Ishikawa (cell line): ENCODE measurements around the gene ZNF850.

Experiments used
- CEBPB ChIP-seq: IDR thresholded peaks from 2 replicates; pipeline ENCODE4 v1.6.1; 2012
- CREB1 ChIP-seq: IDR thresholded peaks from 2 replicates; pipeline ENCODE4 v1.6.1; 2012; ENCODE audit warnings: low read depth
- EGR1 ChIP-seq: IDR thresholded peaks from 2 replicates; pipeline ENCODE4 v1.6.1; 2012
- EP300 ChIP-seq: IDR thresholded peaks from 2 replicates; pipeline ENCODE4 v1.6.1; 2012; ENCODE audit warnings: borderline replicate concordance
- FOXM1 ChIP-seq: IDR thresholded peaks from 2 replicates; pipeline ENCODE4 v1.6.1; 2012; ENCODE audit warnings: low read depth, borderline replicate concordance
- NFIC ChIP-seq: IDR thresholded peaks from 2 replicates; pipeline ENCODE4 v1.6.1; 2012
- RAD21 ChIP-seq: IDR thresholded peaks from 2 replicates; pipeline ENCODE4 v1.6.1; 2012; ENCODE audit warnings: low read depth
- TAF1 ChIP-seq: IDR thresholded peaks from 2 replicates; pipeline ENCODE4 v1.6.1; 2012; ENCODE audit warnings: low read depth, mild to moderate bottlenecking
- TCF12 ChIP-seq: IDR thresholded peaks from 2 replicates; pipeline ENCODE4 v1.6.1; 2012; ENCODE audit warnings: low read depth
- TEAD4 ChIP-seq: IDR thresholded peaks from 2 replicates; pipeline ENCODE4 v1.6.1; 2012
- YY1 ChIP-seq: IDR thresholded peaks from 2 replicates; pipeline ENCODE4 v1.6.1; 2012; ENCODE audit warnings: low read depth
- ZBTB7A ChIP-seq: IDR thresholded peaks from 2 replicates; pipeline ENCODE4 v1.6.1; 2012; ENCODE audit warnings: low read depth
- TF ChIP-seq, protein P1 (sequence below): IDR thresholded peaks from 2 replicates; pipeline ENCODE4 v1.6.1; 2012
- TF ChIP-seq, protein P2 (sequence below): IDR thresholded peaks from 2 replicates; pipeline ENCODE4 v1.6.1; 2012
- TF ChIP-seq, protein P3 (sequence below): IDR thresholded peaks from 2 replicates; pipeline ENCODE4 v1.6.1; 2012; ENCODE audit warnings: low read depth, mild to moderate bottlenecking

Gene ZNF850

DNA sequence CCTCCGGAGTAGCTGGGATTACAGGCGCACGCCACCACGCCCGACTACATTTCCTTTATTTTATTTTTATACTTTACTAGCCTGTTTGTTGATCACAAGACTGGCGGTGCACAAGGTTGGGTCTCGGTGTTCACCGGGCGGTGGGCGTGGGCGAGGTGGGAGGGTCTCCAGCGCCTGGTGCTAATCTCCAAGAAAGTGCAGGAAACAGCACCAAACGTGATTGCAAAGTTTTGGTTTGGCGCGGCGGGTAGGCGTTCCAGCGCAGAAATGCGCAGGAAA, 24.0 kb upstream of the ZNF850 start:
- TF ChIP-seq TAF1 (no peak), CEBPB (no peak), RAD21 (no peak), YY1 (no peak), TEAD4 (no peak), ZBTB7A (no peak)
- TF ChIP-seq, protein P1, sequence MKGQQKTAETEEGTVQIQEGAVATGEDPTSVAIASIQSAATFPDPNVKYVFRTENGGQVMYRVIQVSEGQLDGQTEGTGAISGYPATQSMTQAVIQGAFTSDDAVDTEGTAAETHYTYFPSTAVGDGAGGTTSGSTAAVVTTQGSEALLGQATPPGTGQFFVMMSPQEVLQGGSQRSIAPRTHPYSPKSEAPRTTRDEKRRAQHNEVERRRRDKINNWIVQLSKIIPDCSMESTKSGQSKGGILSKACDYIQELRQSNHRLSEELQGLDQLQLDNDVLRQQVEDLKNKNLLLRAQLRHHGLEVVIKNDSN: no peak
- TF ChIP-seq, protein P2, sequence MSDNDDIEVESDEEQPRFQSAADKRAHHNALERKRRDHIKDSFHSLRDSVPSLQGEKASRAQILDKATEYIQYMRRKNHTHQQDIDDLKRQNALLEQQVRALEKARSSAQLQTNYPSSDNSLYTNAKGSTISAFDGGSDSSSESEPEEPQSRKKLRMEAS: no peak

DNA sequence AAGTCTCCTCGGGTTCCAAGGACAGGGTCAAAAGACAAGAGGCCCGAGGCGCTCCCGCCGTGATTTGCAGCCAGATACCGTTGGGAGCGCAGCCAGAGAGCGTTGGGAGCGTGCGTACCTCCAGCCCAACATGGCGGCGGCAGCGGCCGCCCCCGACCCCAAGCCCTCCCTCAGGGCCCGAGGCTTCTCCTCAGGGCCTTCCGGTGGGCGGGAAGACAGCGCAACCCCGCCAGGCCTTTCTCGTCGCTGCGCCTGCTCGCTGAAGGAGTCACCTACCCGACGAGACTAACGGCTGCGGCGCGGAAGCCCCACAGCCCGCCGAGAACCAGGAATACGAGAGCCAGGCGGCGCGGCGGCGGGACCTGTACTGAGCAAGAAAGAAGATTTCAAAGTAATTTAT, 3.2 kb upstream of the ZNF850 start:
- TF ChIP-seq ZBTB7A (no peak), NFIC (no peak), TEAD4 (no peak), TCF12 (no peak), CEBPB (no peak), FOXM1 (no peak)

DNA sequence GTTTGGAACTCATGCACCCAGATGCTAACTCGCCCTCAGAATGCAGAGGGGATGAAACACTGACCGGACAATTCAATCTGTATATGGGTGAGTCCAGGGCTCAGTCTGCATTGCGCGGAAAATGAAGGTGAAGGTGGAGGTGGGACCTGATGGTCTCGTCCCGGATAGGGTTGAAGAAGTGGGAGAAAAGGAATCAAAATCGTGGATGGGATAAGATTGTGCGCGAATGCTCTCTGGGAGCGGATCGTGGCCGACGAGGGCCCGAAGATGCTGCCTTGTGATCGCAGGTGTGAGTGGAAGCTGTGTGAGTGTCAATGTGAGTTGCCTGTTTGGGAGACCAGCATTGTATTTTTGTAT, 594 bp upstream of the ZNF850 start:
- TF ChIP-seq RAD21: no peak
- no peak for TF ChIP-seq YY1
- TF ChIP-seq EGR1: no peak
- TF ChIP-seq NFIC: no peak; the same call in 1 of the 2 replicates
- TF ChIP-seq, protein P3, sequence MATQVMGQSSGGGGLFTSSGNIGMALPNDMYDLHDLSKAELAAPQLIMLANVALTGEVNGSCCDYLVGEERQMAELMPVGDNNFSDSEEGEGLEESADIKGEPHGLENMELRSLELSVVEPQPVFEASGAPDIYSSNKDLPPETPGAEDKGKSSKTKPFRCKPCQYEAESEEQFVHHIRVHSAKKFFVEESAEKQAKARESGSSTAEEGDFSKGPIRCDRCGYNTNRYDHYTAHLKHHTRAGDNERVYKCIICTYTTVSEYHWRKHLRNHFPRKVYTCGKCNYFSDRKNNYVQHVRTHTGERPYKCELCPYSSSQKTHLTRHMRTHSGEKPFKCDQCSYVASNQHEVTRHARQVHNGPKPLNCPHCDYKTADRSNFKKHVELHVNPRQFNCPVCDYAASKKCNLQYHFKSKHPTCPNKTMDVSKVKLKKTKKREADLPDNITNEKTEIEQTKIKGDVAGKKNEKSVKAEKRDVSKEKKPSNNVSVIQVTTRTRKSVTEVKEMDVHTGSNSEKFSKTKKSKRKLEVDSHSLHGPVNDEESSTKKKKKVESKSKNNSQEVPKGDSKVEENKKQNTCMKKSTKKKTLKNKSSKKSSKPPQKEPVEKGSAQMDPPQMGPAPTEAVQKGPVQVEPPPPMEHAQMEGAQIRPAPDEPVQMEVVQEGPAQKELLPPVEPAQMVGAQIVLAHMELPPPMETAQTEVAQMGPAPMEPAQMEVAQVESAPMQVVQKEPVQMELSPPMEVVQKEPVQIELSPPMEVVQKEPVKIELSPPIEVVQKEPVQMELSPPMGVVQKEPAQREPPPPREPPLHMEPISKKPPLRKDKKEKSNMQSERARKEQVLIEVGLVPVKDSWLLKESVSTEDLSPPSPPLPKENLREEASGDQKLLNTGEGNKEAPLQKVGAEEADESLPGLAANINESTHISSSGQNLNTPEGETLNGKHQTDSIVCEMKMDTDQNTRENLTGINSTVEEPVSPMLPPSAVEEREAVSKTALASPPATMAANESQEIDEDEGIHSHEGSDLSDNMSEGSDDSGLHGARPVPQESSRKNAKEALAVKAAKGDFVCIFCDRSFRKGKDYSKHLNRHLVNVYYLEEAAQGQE: no peak
- no peak for TF ChIP-seq CREB1
- TF ChIP-seq, protein P1: no peak
- TF ChIP-seq, protein P2: no peak
- no peak for TF ChIP-seq FOXM1
- no peak for TF ChIP-seq CEBPB
- no peak for TF ChIP-seq TCF12
- TF ChIP-seq EP300: no peak

DNA sequence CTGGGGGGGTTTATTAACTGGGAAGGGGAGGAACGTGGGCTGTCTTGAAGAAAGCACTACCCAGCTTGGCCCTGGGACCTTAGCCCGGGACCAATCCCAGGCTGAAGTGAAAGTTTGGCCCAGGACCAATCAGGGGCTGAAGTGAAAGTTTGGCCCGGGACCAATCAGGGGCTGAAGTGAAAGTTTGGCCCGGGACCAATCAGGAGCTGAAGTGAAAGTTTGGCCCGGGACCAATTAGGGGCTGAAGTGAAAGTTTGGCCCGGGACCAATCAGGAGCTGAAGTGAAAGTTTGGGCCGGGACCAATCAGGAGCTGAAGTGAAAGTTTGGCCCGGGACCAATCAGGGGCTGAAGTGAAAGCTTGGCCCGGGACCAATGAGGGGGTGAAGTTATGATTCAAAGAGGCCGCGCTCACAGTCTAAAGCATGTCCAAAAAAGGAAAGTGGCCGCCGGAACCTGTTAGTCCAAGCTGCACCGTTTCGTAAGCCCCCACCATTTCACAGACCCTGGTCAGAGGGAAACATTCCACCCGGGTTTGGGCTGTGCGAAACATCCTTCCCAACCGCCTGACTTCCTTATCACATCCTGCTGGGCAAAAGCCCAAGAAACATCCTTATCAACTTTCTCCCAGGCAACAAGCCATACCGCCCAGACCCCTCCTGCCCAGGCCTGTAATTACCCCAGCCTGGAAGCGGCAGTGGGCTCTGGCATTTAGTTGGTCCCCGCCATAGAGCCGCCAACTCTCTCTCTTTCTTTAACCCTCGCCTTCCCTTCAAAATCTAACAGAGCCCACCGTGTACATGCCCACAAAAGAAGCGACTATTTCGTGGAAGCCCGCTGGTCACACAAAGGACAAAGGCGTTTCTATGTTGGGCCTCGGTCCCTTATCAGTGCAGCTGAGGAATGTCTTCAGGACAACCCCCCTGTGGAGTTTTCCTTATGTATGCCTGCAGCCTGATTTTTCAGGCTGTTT, 1.1 kb downstream of the ZNF850 start:
- TF ChIP-seq, protein P2: no peak
- TF ChIP-seq TAF1: no peak
- TF ChIP-seq RAD21: no peak
- TF ChIP-seq CREB1: no peak
- no peak for TF ChIP-seq EGR1
- no peak for TF ChIP-seq CEBPB
- no peak for TF ChIP-seq YY1
- no peak for TF ChIP-seq FOXM1
- TF ChIP-seq ZBTB7A: no peak

DNA sequence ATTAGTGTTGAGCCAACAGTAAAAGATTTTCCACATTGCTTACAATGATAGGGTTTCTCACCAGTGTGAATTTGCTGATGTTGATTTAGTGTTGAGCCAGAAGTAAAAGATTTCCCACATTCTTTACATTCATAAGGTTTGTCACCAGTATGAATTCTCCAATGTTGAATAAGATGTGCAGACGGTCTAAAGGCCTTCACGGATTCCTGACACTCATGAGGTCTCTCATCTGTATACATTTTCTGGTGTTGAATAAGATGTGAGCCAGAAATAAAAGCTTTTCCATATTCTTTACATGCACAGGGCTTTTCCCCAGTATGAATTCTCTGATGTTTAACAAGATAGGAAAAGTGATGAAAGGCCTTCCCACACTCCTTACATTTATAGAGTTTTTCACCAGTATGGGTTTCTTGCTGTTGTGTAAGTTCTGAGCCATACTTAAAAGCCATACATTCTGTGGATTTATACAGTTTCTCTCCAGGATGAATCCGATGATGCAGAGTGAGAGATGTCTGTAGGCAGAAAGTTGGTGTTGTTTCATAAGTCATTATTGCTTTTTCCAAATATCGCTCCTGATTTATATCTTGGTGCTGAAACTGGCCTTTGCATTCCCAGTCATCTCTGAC, 22.4 kb downstream of the ZNF850 start:
- no peak for TF ChIP-seq CEBPB
- TF ChIP-seq RAD21: no peak
- no peak for TF ChIP-seq EP300
- TF ChIP-seq, protein P3: no peak
- TF ChIP-seq FOXM1: no peak
- TF ChIP-seq, protein P1: no peak
- TF ChIP-seq CREB1: no peak
